Measurements from ENCODE around the gene RICTOR.

- TF ChIP-seq CTCF (conservative IDR thresholded peaks at IDR 0.05 in 1 of 2, IDR thresholded peaks at IDR 0.05 in 1 of 2; ENCODE audit: low read depth in 1 of 2, low read length in 2 of 2) (no peak), EZH2 (IDR thresholded peaks at IDR 0.05; ENCODE audit: low read length, missing control alignments) (no peak)
These were observed 148.9 kb downstream of the RICTOR start for GRCh38 chr5:38925154-38925925.
